PC-3 (cell line): ENCODE results near the gene SIAE.

ENCODE experiments used
- CTCF ChIP-seq: fragments of 300-600 bp; sonication (generic); conservative IDR thresholded peaks from 2 replicates; pipeline ENCODE4 v1.5.1; 2017; ENCODE audit warnings: antibody characterized with exemption, low read depth, mild to moderate bottlenecking, low read length
- EZH2 ChIP-seq: fragments of 300-600 bp; sonication (generic); IDR thresholded peaks from one replicate; pipeline ENCODE4 v1.6.1; 2017; ENCODE audit warnings: antibody characterized with exemption, mild to moderate bottlenecking, low read length; ENCODE audit not compliant: unreplicated experiment
- EZH2phosphoT487 ChIP-seq: fragments of 300-600 bp; sonication (generic); IDR thresholded peaks from 2 replicates; pipeline ENCODE4 v1.6.1; 2018; ENCODE audit warnings: mild to moderate bottlenecking, antibody characterized with exemption, low read length, borderline replicate concordance

- no peak for TF ChIP-seq CTCF
- TF ChIP-seq EZH2: no peak
- TF ChIP-seq EZH2phosphoT487: no peak
Observed at GRCh38 chr11:124717786-124718651, 44.5 kb upstream of the SIAE start.
